Skin of body (tissue), 2 donors: ENCODE measurements around the gene FARP1. TPM values are rescaled to one million over a fixed set of nuclear protein-coding genes. Genes with fewer than 3 reads are reported as not detected.
"Not testable (repeated sequence)": the region's sequence is repeated elsewhere in the genome, so short reads cannot be mapped to it uniquely, and the experiment has no call there.

ENCODE experiments used
- DNase-seq: peaks from one replicate; lab custom pipeline; 2025; lab: John Stamatoyannopoulos, UW
- total RNA-seq: library from RNA; depleted of rRNA; stranded (reverse); fragments of >200 nt; gene quantifications from one replicate; pipeline ENCODE4 v1.2.3, GENCODE V29; 2014

The FARP1 gene
- total RNA-seq, 1 donor from 2014 or later, result 65.3 TPM

DNA sequence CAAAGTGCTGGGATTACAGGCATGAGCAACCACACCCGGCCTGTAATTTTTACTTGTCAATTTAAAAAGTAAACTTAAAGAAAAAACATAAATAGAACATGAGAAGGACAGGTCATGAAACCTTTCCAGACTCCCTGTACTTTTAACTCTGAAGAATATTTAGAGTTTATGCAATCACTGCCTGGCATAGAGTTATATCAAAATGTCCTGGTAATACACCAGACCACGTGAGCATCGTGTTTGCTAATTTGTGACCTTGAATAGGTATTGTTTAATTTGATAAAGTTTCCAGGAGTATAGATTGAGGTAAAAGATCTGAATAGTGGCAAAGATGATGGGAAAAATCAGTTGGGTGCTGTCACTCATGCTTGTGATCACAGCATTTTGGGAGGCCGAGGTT is 115.3 kb downstream of the FARP1 start:
- DNase-seq, result no peak

DNA sequence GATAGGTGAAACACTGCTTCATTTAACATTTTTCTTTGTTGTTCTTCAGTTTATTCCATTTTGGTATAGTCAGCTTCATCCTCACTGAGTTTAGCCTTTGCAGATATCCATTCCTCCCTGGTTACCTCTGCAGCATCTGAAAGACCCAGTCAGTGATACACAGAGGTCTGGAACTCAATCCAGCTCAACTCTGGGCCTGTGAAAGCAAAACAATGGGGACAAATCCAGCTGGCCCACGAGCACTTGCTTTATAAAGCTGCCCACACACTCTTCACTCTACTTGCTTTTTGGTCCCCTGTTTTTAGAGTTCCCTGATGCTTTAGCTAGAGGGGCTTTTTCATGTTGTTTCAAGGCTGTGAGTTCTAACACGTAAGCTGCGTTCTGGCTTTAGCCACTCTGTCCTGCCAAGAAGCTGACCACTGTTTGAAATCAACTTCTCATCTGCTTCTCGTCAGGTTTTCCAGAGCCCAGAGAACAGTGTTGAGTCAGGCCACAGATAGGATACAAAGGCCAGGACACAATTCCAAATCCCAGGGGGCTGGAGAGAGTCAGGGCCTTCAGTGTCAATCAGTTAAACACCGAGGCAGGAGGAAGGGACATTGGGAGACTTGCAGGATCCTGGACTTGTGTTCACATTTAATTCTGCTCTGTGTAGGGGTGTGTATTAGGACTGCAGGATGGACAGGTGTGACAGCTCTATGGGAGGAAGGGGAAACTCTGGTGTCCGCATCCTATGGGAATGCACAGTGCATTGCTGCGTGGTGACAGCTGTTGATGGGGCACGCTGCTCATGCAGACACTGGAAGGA is 117.7 kb downstream of the FARP1 start:
- DNase-seq, result no peak

DNA sequence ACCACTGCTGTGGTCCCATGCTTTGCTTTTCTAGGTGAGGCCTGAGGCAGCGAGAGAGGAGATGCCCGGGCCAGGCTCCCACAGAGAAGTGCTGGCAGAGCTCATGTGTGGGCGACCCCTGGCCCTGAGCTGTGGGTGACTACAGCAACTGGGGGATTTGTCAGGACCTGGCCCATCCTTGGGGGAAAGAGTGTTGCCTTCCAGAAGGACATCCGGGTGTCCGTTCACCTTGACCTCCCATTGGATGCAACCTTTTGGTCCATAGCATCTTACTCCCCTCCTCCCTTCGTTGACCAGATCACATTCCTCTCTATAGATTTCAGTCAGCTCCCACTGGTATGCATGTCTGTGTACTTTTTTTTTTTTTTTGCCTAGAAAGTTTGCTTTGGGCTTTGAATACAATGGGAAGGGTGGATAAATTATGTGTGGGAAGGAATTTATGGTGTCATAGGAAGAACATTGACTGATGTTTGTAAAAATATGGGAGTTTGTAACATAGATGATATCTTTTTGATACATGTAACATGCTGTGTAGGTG is 118.3 kb downstream of the FARP1 start:
- DNase-seq, result no peak

DNA sequence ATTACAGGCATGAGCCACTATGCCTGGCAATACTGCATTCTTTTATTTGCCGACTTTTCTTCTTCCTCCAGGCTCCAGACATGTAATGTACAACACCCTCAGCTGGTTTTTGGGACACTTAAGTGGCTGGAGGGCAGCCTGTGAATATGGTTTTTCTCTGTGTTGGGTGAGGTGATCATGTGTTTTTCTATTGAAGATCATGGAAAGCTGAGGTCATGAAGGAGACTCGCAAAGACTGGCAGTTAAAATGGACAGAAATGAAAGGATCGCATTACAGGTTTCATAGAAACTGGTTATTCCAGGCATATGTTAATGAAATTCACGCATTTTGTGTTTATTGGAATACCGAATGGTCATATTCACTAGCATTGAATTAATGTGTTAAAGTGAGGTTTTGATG is 119.4 kb downstream of the FARP1 start:
- no peak for DNase-seq

DNA sequence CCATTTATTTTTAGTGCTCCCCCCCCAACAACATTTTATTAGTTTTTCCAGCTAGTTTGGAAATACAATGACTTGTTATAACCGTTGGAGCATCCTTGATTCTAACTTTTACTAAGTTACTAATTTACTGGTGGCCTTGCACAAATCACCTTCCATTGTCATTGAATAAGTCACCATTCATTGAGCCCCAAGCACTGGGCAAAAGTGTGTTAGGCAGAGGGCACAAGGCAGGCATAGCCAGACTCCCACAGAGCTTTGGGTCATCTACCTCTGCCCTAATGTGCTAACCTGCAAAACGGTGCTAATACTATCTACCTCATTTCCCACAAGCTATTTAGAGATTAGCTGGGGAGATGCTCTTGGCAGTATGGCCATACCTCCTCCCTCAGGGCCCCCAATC is 120.9 kb downstream of the FARP1 start:
- no peak for DNase-seq

DNA sequence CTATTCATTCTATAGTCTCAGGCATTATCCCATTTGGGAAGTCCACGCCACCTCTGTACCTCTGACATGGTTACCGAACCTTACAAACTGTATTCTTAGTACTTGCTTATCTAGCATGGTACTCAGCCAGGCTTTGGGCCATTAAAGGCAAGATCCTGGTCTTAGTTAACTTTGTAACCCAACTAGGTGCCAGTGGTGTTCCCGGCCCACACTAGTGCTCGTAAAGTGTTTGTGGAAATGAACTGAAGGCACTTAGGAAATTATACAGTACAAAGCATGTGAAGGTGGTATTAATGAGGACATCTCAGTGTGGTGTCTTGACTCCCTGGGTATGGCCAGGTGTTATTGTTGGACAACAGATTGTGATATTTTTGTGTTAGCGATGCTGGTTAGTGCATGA is 122.0 kb downstream of the FARP1 start:
- DNase-seq, result no peak

DNA sequence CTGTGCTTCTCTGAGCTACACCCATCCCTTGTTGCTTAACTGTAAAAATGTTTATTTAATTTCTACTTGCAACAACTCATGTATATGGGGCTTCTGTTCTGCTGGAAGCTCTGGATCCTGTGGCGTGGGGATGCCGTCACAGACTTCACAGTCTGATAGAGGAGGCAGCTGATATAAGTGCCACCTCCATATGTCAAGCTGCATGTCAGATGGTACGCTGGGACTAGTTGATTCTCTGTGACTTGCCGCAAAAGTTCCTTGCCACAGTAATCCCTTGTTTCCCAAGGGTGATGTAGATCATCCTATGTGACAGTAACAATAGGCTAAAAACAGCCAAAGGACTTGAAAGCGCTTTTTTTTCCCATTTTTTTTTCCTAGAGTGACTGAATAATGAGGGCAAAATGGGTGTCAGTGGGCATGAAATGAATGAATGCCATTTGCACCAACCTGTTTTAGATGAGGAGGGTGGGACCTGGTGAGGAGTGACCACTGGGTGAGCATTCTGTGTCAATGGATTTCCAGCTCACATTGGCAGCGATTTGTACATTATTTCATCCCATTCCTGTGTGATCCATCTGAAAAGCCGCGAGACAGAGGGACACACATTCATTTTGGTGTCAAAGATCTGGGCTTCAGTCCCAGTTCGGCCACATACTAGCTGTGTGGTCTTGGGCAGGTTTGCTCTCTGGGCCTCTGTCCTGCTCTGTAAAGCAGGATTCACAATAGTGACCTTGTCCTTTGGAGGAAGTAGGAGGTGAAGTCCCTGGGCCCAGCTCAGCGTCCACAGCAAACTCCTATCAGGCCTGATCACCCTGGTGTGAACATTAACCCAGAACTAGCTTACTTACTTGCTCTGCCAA is 123.0 kb downstream of the FARP1 start:
- DNase-seq, result no peak

DNA sequence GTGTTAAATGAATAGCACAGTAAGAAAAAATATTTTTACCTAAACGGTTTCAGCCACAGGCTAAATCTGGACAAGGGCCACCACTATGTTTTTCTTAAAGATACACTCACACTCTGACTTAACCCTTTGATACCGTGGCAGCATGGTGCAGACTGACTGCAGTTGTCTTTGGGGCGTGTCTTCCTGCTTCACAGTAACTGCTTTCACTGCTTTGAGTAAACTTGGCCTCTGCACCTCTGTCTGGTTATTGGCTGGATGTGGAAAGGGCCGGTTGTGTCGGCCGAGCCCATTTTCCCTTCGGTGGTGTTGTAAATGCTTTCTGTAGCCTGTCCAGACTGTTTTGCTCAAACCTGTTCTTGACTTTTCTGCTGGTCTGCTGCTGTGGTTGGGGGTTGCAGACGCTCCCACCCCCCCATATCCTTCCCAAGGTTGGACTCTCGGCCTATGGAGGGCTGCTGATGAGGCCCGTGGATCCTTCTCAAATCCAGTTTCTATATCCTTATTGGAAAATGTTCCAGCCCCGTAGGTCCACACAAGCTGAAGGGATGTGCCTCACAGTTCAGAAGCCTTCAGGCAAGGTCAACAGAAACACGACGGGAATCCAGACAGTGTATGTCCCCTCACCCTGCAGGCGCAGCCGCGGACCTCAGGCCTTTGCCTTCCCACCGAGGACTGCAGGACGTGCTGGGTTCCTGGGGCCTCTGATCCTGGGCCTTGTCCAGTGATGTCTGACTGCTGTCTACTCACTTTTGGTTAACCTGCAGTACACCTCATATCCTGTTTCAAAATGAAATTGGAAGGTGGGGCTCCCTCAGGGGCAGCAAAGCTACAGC is 124.4 kb downstream of the FARP1 start:
- no peak for DNase-seq

DNA sequence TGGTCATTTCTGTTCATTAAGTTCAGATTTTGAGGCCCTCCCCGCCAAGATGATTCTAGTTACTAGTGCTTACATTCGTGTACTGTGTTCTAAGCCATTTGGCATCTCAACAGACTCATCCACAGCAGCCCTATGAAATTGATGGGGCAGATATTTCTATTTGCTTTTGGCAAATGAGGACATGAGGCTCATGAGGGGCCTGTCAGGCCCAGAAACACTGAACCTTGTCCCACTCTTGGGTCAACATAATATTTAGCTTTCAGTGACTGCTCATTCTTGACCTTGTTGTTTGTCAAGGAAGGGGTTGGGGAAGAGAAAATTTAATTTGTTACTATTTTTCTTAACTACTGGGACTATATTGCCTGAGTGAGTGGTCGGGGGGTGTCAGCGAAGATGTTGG is 126.5 kb downstream of the FARP1 start:
- no peak for DNase-seq

DNA sequence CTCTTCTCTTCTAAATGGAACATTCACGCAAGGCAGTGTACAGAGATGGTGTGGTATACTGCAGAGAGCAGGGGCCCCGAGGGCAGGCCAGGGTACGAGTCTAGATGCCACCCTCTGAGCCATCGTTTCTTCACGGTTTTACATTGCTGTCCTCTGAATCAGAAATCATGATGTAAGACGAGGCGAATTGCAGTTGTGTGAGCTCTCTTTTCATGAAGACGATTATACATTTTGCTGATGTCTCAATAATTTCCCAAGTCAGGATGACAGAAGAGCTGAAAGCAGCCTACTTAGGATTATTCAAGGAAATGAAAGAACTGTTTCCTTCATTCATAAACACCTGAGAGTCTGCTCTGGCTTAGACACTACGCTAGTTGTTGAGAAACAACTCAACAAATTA is 127.9 kb downstream of the FARP1 start:
- no peak for DNase-seq

DNA sequence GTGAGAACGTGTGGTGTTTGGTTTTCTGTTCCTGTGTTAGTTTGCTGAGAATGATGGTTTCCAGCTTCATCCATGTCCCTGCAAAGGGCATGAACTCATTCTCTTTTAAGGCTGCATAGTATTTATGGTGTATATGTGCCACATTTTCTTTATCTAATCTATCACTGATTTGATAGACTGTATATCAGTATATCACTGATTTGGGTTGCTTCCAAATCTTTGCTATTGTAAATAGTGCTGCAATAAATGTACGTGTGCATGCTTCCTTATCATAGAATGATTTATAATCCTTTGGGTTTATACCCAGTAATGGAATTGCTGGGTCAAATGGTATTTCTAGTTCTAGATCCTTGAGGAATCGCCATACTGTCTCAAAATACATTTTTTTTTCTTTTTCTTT is 128.8 kb downstream of the FARP1 start:
- not testable (repeated sequence) for DNase-seq

DNA sequence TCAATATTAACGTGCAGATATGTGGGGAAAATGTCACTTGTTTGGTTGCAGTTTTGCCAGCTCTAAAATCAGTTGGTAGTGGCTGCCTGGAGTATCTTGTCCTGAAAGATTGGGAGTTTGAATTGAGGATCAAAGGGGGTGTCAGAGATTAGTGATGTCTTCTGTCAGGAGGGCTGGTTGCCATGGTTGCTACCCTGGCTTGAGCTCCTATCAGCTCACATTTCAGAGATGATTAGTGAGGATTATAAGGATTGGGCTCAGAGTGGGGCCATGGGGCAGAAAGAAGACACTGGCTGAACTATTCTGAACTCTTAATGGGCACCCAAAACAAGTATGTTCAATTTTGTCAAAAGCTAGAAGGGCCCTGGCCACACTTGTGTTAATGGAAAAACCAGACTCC is 129.7 kb downstream of the FARP1 start:
- no peak for DNase-seq

DNA sequence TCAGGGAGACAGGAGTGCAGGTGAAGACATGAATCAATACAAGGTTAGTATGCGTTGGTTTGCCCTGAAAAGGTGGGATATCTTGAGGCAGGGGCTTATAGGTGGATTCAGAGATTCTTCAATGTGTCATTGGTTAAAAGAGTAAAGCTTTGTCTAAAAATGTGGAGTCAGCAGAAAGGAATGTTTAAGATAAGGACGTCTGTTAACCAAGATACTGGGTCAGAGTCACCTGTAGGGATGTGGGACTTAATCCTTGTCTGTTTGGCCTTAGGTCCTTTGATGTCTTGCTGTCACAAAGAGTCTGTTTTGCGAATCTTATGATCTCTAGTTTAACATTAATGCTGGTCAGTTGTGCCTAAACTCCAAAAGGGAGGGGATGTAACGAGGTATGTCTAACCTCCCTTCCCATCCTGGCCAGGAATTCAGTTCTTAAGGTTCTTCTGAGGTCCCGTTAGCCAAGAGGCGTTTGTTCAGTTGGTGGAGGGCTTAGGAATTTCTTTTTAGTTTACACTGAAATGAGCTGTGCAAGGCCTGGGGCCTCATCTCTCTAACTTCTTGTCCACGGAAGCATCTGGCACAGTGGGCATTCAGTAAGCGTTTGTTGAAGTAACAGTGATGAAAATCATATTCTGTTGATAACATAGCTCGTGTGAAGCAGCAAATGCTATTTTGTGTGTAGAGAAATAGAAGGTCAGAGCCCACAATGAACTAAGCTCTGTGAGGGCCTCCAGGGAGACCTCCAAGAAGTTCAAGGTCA is 130.4 kb downstream of the FARP1 start:
- DNase-seq, result no peak

DNA sequence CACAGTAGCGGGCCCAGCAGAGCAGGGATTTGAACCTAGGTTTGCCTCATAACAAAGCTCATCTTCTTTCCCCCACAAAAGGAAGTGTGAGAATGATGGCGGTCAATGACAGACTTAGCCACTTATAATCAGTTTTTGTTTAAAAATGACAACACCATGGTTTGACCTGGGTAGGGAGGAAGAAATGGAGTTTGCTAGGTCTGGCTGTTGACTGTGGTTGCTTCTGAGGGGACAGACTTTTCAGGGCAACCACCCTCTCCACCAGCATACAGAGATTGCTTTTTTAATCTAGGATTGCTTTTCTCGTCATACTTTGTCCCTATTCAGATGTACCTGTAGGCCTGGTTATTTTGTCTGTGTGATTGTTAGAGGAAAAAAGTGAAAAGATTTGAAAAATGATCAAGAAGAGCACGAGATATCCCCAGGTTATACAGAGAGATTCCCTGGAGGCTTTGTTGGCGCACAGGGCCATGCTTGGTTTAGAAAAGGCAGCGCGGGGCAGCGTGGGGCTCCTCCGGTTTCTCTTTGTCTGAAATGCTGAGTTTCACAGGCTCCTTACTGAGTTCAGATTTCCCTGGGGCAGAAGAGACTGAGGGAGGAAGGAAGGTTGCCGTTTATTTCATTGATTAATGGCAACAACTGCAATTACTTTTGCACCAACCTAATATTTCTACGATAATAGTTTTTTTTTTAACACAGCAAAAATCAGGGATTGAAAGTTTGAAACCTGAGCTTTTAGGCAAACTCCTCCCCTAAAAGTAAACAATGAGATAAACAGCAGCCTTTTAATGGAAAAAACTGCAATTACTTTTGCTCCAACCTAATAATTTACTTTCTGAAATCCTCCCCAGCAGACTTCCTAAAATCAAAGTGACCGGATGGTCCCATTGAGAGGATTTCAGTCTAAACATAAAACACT is 131.2 kb downstream of the FARP1 start:
- DNase-seq, result no peak

DNA sequence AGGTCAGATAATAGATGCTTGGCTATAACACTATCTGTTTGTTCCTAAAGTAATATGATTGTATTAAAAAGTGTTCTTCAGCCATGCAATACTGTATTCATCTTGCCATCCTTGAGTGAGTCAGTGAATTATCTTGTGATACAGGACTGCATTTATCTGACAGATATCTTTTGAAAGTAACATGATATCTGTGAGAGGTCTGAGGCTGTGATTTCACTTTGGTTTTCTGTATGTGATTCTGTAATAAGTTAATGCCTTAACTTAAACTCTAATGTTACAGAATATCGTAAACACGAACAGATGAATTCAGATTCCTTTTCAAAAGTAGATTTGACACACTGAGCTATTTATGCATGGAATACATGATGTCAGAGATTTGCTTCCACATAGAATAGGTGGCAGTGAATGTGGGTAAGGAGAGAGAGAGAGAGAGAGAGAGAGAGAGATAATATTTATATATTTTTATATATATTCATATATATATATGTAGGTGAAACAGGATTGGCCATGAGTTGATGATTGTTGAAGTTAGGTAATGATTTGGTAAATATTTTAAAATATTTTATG is 132.1 kb downstream of the FARP1 start:
- no peak for DNase-seq

DNA sequence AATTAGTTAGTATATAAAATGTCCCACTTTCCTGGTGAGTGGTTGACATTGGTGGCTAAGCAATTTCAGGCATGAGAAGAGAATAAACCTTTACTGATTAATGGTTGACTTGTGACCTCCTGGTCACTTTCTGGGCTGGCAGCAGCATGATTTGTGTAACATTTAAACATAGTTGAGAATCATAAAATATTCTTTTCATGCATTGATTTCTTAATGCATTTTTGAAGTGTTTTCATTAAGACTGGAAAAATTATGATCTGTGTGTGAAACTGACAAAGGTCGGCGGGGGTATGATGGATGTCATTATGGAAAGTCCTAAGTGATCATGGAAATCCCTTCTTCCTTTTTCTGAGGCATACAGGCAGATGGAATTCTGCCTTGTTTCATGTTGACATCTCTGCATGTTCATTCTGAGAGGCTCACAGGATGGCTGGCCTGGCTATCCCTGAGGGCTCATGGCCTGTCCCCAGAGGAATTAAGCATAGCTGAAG is 132.8 kb downstream of the FARP1 start:
- DNase-seq, result no peak

DNA sequence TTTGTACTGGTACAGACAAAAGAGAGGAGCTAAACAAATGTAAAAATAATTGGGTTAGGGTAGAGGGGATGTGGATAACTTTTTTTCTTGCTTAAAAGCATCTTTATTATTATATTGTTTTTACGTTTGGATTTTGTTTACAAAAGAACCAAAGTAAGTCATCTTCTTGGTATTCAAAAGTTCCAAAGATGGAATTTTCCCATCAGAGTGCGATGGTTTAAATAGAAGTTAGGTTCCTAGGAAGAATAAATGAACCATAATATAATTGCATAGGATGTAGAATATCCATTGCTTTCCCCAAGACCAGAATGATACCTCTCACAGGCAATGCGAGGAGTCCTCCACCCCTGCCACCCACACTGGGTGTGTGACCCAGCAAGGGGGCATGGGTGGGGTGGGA is 133.6 kb downstream of the FARP1 start:
- no peak for DNase-seq

DNA sequence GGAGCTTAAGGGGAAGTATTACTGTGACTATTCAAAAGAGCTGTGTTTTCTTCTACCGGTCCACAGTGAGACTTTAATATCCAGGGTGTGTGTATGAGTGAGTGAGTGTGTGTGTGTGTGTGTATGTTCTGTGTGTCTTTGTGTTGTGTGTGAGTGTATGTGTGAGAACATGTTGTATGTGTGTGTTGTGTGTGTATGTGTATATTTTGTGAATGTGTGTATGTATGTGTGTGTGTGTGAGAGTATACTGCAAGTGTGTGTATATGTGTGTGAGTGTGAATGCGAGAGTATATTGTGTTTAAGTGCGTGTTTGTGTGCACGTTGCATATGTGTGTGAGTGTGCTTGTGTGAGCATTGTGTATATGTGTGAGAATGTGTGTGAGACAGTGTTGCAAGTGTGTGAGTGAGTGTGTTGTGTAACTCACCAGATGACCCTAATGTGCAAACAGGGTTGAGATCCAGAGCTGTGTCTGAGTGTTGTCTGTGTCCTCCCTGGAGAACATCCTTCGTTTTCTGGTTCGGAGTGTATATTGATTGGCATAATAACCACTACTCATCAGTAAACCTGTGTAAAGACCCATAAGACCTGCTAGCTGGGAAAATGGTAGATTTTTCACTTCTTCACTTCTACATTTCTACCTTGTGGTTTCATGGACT is 135.3 kb downstream of the FARP1 start:
- DNase-seq, result no peak
